Embryonic facial prominence (tissue), 1 donor: ENCODE data around the gene MYO5A.
"Not testable (repeated sequence)": the region's sequence is repeated elsewhere in the genome, so short reads cannot be mapped to it uniquely, and the experiment has no call there.

ENCODE experiments used
- DNase-seq: peaks from one replicate; pipeline ENCODE4 v3.0.0-alpha.2; 2016; ENCODE audit errors: extremely low spot score

Gene MYO5A

DNA sequence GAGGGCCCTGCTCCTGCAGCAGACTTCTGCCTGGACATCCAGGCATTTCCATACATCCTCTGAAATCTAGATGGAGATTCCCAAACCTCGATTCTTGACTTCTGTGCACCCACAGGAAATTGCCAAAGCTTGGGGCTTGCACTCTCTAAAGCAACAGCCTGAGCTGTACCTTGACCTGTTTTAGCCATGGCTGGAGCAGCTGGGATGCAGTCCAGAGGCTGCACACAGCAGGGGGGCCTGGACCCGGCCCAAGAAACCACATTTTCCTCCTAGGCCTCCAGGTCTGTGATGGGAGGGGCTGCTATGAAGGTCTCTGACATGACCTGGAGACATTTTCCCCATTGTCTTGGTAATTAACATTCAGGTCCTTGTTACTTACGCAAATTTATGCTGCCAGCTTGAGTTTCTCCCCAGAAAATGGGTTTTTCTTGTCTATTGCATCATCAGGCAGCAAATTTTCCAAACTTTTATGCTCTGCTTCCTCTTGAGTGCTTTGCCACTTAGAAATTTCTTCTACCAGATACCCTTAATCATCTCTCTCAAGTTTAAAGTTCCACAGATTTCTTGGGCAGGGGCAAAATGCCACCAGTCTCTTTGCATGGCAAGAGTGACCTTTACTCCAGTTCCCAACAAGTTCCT is 11.8 kb upstream of the MYO5A start:
- no peak for DNase-seq

DNA sequence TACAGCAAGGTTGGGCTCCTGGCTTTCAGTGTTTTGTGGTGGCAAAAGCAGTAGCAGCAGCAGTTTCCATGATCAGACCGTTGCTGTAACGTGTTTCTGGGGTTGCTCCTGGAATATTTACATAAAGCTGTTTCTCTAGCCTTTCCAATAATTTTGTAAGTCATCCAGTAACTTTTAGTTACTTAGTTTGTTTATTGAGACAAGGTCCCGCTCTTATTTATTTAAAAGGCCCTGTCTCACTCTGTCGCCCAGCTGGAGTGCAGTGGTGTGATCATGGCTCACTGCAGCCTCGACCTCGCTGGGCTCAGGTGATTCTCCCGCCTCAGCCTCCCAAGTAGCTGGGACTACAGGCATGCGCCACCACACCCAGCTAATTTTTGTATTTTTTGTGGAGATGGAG is 8.8 kb upstream of the MYO5A start:
- no peak for DNase-seq

DNA sequence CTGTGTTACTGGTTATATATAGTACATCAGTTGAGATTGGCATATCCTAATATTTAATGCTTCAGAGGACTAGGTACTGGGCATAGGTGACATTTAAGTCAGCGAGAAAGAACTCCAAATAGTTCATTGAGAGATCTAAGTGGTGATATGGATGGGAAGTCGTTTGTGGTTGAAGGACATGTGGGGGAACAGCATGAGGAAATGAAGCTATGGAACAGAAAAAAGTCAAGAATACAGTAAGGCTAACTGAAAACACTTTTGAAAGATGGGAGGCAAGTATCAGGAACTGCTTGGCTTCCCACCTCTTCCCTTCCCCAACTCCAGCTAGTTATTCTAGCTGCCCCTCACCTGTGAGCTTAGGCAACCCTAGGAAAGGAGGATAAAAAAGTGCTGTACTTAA is 3.7 kb upstream of the MYO5A start:
- DNase-seq = no peak

DNA sequence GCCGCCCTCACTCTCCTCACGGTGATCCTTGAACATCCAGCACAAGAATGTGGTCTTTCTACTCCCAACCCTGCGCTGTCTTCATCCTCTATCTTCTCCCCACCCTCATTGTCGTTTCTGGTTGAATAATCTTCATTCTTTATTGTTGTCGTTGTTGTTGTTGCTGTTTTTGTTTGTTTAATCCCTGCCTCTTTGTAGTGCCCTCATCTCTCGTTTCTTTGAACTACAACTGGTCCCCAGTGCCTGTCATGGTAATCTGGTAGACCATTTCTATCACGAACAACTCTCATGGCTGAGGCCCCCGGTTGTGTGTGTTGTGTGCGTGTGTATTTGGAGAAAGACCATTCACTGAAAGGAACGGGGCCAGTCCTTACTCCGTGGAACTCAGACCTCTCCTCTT is 1.3 kb upstream of the MYO5A start:
- no peak for DNase-seq

DNA sequence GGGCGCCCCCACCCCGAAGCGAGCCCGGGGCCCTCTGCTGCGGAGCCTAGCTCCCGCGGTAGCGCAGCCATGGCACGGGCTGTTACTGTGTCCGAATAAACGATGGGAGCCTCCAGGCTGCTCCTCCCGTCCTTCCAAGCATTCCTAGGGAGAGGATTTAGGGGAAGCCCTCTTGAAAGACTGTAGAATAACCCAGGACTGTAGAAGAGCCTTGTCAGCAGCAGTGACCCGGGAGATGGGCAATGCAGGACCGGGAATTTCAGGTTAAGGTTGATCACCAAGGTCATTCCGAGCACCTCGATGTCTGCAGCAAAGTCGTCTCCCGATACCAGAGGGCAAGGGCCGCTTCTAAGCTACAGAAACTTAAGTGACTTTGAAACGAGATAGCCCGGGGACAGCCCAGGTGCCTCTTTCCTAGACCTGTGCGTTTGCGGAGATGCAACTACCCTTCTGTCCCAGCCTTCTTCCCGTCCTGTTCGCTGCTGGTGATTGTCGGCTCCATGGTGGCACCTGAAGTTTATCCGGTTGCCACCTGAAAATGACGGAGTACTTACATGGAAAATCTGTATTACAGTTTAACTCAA is 753 bp upstream of the MYO5A start:
- DNase-seq = no peak

DNA sequence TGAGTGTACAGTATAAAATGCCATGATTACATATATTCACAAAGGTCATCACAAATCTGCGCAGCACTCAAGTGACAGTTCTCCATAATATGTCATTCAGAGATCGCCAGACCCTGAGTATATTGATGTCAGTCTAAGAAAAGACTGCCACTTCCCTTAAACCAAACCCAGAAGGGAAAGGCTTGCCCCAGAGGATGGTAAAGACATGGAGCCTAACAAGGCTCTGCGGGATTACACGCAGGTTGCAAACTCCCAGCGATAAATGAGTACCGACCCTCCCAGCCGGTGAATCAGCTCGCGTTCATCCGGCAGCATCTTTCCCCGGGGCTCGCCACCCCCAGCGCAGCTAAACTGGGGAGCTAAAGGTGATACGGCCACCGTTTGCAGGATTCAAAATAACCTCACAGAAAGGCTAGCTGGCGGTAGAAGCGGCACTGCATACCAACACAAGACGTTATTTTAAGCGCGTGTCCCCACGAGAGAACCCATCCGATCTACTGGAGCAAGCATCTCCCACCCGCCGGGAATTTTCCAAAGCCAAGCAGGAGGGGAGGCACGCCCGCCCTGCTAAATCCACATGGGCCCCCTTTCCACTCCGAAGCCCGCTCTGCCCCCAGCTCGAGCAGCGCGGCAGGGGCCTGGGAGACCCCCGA is 643 bp downstream of the MYO5A start:
- no peak for DNase-seq

DNA sequence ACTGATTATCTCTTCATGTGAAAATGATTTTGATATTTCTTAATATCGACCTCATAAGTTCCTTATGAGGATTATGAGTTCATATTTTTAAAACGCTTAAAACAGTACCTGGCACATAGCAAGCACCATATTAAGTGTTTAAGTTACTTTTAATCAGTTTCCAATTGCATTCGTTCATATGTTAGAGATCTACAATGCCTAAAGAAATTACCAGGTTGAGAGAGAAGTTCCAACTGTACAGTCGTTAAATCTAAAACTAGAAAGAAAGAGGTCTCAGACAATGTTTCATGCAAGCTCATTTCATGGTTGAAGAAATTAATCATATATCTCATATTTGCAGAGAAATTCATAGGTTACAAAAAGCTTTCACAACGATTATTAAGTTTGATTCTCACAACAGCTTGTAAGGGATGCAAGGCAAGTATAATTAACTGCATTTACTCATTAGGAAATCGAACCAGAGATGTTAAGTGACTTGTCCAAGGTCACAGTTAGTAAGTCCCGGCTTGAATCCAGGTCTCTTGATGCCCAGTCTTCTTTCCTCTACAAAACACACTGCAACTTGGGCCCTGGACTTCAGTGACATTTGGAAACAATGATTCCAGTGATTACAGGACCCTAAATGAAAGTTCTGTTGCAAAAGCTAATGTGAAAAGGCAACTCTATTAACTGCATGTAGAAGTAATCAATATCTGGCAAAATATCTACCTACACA is 1.3 kb downstream of the MYO5A start:
- no peak for DNase-seq

DNA sequence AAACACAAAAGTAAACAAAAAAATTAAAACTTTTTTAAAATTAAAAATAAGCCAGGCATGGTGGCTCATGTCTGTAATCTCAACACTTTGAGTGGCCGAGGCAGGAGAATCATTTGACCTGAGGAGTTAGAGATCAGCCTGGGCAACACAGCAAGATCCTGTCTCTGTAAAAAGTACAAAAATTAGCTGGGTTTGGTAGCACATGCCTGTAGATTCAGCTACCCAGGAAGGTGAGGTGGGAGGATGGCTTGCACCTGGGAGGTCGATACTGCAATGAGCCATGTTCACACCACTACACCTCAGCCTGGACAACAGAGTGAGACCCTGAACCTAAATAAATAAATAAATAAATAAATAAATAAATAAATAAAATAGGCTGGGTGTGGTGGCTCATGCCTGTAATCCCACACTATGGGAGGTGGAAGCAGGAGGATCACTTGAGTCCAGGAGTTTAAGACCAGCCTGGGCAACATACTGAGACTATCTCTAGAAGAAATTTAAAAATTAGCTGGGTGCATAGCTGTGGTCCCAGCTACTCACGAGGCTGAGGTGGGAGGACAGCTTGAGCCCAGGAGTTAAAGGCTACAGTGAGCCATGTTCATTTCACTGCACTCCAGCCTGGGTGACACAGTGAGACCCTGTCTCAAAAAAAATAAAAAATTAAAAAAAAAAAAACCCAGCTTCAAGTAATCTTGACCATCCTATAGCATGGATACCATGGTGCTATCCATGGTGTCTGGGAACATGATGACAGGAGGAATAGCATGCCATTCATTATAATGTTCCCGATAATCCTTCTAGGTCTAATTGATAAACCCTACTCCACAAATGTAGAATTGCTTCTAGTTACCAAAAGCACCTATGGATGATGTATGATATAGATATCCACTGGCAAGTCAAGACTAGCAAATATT is 4.2 kb downstream of the MYO5A start:
- no peak for DNase-seq

DNA sequence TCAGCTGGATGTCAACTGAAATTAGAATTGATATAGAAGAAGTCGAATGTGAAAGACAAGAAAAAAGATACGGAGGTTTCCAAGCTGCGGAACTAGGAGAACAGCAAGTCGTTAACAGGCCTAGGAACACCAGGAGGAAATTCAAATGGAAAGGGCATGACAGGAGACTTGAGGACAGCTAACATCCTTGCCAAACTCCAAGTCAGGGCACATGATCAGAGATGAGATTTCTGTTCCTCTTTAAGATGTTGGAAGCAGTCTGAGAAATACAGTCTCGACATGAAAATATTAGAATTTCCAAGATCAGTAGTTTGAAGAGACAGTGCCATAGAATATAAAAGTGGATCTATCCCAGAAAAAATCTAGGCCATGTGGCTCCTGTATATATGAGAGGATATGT is 5.0 kb downstream of the MYO5A start:
- no peak for DNase-seq

DNA sequence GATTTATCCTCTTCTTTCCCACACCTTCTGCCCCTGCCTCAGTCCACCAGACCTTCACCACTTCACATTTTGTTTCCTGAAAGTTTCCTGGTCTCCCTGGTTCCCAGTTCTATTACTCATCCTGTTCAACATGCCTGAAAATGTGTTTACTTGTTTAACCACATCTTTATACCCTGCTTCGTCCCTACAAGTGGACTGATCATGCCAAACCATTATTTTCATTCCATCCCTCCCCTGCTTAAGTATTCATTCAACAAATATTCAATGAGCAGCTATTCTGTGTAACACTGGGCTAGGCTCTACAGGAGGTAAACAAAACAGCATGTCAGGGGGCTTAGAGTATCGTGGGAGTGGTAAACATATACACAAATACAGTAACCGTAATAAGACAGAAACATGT is 5.5 kb downstream of the MYO5A start:
- DNase-seq = no peak

DNA sequence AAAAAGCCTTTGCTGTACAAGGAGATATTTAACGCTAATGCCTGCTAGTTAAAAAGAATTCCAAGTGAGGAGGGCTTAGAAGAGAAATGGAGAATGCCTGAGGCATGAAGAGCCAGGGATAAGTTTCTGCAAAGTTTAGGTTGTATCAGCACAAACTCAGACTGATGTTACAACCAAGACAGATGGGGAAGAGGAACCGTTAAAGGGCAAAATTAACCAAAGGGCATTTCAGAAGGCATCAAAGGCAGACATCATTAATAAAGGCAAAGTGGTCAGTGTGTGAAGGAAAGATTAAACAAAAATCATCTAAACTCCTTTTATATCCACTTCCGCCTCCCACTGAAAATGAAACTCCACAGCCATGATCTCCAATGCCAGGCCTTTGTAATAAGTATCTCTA is 7.0 kb downstream of the MYO5A start:
- DNase-seq = no peak

DNA sequence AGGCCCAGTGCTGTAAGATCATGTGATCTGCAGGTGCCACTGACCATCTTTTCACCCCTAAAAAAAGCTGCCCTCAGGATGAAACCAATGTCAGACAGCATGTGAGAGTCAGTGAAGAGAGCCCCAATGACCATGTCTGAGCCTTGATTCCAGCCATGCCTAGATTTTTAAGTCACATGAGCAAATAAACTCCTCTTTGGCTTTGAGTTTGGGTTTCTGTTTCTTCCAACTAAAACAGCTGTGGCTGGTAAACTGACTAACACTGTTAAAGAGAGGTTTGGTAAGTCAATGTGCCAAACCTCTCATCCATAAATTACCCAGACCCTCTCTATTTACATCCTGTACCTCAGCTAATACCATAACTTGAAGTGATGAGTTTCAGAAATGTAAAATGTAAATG is 8.3 kb downstream of the MYO5A start:
- DNase-seq = no peak

DNA sequence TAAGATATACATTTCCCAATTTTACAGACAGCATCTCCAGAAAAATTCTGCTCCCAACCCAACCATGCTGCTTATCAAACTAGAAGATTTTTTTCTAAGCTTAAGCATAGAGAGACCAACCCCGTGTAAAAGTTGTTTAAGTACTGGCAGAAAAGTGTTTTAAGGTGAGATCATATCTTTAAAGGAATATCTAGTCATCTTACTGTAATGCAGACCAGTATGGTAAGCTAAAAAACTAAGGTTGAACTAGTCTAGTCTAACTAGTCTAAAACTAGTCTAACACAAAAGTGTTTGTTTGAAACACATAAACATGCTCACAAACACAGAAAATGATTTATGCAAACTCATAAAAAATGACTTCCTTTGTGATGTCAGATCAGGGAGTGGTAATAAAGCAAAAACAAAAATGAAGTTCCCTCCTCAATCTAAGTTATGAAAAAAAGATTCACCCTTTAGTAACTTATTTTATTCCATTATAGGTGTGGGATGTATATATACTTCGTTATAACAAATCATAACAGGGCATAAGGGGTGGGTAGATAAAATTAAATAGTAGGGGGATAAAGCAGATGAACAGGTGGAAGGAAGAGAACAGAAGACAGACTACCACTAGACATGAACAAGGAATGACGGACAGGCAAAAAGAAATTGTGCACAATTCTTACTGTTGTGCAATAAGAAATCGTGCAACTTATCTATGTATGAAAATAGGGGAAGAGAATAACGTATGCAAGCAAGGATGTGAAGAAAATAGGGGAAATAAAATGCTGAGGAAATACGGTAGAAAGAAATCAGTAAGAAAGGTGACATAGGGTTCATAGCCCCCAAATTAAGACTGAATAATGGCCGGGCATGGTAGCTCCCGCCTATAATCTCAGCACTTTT is 10.0 kb downstream of the MYO5A start:
- DNase-seq = no peak

DNA sequence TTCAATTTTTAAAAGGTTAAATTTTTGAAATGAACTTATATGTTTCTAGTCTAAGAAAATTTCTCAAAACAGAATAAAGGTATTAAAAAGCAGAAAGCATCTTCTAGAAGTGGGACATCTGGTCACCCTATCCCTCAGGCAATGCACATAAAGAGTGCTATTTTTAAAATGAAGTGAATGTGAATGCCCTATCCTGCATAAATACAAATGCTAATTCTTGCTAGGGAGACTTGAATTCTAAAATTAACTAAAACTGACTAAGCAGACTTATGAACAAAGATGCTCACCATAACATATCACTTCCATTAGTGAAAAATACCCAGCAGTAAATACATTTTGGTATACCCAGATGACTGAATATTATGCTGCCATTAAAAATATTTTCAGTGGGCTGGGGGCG is 11.7 kb downstream of the MYO5A start:
- DNase-seq = no peak

DNA sequence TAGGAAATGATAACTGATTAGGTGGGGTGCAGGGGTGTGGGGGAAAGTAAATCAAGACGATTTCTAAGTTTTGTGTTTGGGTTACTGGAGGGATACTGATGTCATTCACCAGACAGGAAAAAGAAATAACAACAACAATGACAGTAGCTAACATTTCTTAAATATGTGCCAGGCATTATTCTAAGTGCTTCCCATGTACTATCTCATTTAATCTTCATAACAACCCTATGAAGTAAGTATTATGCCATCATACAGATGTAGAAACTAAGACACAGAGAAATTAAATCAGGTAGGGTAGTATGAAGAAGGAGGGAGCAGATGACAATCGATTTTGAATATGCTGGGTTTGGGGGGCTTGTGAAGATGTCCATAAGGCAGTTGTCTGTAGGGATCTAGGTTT is 13.3 kb downstream of the MYO5A start:
- DNase-seq = no peak

DNA sequence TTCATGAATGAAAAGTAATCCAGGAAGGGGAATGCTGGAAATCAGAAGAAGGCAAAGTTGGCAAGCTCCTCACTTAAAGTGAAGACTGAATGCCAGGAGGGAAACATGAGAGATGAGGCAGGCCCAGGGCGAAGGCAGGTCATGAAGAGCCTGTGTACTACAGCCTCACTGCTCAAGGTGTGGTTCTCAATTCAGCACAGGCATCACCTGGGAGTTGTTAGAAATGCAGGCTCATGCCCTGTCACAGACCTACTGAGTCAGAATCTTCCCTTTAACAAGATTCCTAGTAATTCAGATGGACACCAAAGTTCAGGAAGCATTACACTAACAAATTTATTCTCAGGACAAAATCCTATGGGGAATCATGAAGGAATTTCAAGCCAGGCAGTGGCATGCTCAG is 14.2 kb downstream of the MYO5A start:
- DNase-seq = no peak

DNA sequence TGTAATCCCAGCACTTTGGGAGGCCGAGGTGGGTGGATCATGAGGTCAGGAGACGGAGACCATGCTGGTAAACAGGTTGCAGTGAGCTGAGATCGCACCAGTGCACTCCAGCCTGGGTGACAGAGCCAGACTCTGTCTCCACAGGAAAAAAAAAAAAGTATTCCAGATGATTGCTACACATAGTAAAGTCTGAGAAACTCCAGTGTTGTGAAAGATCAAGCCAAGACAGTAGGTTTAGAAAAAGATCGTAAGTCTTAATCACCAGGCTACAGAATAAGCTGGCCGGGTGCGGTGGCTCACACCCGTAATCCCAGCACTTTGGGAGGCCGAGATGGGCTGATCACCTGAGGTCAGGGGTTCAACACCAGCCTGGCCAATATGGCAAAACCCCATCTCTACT is 15.8 kb downstream of the MYO5A start:
- DNase-seq = not testable (repeated sequence)

DNA sequence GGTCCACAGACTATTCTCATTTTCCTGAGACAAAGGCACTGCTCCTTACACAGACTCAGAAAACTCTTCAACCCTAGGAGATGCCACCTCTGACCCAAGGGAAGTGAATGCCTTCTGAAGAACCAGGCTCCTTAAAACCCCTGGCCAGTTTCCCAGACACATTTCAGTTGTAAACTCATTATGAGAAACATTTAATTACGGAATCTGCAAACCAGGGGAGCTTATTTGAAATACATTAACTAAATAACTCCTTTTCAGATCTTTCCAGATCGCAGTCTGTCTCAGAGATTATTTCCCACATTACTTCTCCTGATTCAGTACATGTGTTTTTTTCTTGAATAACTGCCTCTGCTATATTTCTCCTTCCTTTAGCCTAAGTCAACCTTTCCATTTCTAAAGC is 17.6 kb downstream of the MYO5A start:
- DNase-seq = no peak

DNA sequence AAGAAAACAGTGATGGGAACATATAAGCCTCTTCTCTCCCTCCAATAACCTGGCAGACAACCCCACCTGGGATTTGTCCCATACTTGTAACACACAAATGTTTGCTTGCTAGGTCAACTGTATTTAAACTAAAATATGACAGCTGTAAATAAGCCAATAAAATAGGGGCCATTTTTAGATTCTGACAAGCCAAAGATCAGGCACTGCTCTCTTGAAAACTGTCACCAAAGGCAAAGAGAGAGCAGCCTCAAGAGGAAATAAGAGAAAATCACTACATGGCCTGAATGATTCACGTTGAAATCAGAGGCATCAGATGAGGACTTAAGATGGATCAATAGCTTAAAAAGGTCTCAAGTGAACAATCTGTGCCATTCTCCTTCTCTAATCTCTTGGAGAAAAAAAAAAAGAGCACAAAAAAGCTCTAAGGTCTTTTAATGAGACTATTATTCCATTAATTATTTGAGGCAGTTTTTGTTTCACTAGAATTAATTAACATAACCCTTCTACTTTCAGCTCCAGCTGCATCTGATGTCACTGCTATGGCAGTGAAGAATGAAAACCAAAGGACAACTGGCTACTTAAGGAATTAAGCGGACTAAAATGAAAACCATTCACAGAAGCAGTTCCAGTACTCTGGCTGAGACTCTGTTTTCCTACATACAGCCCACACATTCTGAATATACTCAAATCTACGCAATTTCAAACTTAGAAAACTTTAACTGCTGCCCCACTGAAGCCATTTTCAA is 19.0 kb downstream of the MYO5A start:
- DNase-seq = no peak

DNA sequence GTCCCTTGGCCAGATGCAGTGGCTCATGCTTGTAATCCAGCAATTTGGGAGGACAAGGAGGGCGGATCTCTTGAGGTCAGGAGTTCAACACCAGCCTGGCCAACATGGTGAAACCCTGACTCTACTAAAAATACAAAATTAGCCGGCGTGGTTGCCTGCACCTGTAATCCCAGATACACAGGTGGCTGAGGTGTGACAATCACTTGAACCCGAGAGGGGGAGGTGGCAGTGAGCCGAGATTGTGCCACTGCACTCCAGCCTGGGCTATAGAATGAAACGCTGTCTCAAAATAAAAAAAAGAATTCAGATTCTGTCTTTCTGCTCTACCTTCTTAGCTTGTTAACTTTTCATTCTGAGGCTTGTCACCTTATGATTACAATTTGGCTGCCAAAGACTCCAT is 22.1 kb downstream of the MYO5A start:
- no peak for DNase-seq
